Activated CD4-positive, alpha-beta T cell treated with anti-CD3 and anti-CD28 coated beads, Interleukin-2, Interleukin-4, amounts not matched to agents 100 ng/mL and 50 ng/mL, durations not matched to agents 16 hours and 8 hours (primary cell): Measurements from ENCODE around the gene MAMLD1.

Experiments
- DNase-seq: peaks from one replicate; pipeline ENCODE4 v3.0.0-alpha.2; 2020; ENCODE audit warnings: low spot score

The MAMLD1 gene

DNA sequence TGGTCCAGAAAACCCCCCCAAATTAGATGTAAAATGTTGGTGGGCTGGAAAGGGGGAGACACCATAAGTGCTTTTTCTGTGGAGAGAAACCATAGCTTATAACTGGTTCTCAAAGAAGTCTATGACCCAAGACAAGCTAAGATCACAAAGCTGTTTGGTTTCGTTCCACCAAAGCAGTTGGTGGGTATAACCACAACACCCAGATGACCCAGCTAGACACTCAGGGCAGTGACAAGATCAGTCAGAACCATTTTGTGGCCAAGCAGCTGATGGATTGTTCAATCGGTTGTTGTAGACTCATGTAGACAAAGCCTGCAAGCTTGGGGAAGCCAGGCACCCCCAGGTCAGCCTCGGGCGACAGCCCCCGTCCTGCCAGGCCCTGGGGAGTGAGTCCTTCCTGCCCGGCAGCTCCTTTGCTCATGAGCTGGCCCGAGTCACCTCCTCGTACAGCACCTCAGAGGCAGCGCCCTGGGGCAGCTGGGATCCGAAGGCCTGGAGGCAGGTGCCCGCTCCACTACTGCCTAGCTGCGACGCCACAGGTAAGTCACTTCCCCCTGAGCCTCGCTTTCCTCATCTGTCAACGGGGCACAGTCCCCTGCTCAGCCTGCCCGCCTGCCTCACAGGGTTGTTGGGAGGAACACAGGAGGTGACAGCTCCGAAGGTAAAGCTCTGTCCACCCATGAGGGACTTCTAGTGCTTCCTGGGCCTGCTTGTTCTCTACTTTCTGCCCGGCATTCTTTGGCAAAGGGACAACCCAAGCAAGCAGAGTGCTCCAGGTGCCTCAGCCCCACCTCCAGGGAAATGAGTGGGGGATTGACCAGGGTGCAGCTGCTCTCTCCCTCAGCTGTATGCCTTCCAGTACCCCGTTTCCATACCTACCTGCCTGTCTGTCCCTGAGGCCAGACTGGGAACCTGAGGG, 140.1 kb downstream of the MAMLD1 start:
- DNase-seq, result no peak

GRCh38 chrX:150503898-150504219, 140.7 kb downstream of the MAMLD1 start:
- DNase-seq, result no peak

DNA sequence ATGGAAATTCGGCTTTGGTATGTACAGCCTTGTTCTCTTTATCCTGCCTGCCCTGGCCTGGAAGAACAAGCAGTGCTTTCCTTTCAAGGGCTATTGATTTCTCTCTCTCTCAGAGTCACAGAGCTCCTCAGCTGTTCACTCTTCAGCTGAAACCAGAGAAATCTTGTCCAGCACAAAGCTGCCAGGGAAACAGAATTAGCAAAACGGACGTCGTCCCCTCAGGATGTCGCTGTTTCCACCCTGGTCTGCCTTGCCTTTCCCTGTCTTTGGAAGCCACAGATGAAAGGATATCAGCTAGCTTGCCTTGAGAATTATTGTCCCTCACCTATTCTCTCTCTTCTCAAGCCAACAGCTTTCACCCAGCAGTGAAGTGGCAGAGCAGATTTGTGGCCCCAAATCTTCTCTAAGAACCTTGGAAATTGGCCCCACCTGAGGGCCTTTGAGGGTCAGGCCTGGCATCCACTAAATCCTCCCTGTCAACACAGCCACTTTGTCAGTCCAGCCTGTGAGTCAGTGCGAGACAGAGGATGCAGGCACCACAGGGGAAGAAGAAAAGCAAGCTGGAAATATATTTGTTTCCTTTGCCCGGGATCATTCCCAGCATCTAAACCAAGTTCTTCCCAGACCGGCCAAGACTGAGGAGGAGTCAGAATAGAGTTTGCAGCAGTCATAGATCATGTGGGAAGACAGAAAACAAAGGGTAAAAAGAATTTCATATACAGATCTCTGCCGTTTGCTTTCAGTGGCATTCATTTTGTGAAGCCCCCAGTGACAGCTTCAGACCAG, 141.5 kb downstream of the MAMLD1 start:
- no peak for DNase-seq

- no peak for DNase-seq
Measured at GRCh38 chrX:150506020-150506419, 142.9 kb downstream of the MAMLD1 start.

DNA sequence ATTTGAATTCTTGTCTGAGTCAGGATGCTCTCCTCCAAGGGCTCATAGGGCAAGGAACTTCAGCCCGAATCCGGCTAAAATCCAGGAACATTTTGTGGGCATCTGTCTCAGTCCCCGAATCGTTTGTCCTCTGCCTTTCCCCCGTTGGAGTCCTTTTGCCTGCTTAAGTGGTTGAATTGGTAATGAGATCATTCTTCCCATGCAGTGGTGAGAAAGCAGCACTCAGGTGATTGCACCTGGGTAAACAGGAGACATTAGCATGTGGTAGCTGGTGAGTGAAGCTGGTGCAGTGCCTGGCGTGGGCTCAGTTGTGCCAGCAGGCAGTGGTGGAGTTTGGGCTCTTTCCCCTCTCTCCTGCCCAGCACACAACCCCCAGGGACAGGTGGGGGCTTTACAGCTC, 143.4 kb downstream of the MAMLD1 start:
- DNase-seq, result no peak

- DNase-seq, result no peak
Measured at GRCh38 chrX:150507251-150507856, 144.2 kb downstream of the MAMLD1 start.

DNA sequence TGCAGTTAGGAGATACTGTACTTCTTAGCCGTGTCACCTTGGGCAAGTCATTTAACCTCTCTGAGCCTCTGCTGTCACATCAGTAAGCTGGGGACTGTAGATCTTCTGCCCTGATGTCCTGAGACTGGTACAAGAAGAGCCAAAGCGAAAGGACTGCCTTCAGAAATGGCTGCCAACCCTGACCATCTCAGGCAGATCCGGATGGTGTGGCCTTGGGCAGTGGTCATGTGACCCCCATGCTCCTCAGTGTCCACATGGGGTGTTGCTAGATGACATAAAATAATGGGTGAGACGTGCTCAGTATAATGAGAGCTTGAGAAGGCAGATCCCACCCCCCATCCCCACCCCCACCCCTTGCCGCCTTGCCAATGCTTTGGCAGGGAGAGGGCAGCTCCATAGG, 144.9 kb downstream of the MAMLD1 start:
- no peak for DNase-seq

DNA sequence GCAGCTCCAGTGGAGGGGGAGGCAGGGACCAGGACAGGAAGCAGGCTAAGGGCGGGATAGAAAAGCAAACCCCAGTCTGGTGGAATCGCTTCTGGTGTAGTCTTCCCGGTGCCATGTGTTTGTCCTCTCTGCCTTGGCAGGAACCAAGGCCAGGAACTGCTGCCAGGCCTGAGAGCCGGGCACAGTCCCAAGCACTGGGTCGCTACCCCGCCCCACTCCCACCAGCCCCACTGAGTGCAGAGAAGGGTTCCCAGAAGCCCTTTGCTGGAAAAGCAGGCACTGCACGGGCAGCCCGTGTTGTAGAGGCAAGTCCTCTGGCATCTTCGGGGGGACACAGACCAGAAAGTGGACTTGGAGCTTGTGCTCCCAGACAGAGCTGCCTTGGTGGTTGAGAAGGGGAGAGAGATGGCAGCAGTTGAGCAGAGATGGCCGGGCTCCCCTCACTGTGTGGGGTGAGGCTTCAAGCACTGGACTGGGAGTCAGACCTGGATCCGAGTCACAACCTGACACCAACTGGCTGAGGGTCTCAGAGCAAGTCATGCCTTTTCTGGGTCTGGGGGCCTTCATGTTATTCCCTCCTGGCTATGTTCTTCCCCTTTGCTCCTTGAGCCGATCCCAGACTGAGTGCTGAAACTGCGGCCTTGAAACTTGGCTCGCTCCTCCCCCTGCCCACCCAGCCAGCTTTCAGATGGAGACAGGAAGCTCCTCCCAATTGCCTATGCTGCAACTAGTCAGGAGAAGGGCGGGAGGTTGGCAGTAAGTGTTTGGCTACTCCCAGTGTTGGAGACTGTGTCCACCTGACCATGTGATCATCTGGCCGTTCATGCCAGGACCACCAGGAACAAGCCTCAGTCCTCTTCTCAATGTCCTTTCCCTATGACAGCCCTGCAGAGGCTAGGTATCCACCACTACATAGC, 145.6 kb downstream of the MAMLD1 start:
- no peak for DNase-seq

- no peak for DNase-seq
Measured at GRCh38 chrX:150509703-150510102, 146.6 kb downstream of the MAMLD1 start.

DNA sequence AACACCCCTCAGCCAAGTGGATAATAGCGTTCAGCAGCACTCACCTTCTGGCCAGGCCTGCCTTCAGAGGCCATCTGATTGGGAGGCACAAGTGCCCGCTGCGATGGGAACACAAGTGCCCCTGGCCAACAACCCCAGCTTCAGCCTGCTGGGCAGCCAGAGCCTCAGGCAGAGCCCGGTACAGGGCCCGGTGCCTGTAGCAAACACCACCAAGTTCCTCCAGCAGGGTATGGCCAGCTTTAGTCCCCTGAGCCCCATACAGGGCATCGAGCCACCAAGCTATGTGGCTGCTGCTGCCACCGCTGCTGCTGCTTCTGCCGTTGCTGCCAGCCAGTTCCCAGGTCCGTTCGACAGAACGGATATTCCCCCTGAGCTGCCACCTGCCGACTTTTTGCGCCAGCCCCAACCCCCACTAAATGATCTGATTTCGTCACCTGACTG, 149.4 kb downstream of the MAMLD1 start:
- no peak for DNase-seq

- no peak for DNase-seq
Measured at GRCh38 chrX:150513544-150513943, 150.4 kb downstream of the MAMLD1 start.

- DNase-seq, result no peak
Measured at GRCh38 chrX:150514462-150514861, 151.3 kb downstream of the MAMLD1 start.

DNA sequence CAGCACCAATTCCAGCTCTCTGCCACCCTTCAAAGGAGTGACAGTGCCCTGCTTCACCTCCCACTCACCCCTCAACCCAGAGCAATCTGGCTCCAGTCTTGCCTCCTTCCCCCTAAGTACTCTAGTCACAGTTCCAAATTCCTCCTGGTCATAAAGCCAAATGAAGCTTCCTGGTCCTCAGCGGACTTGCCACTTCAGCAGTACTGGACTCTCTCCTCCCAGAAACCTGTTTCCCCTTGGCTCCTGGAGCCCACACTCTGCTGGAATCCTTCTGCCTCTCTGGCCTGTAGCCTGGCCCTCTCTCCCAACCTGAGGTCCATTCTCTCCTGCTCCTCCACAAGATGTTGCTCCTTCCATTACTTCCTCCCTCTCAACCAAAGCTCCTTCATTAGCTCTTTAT, 152.7 kb downstream of the MAMLD1 start:
- no peak for DNase-seq

DNA sequence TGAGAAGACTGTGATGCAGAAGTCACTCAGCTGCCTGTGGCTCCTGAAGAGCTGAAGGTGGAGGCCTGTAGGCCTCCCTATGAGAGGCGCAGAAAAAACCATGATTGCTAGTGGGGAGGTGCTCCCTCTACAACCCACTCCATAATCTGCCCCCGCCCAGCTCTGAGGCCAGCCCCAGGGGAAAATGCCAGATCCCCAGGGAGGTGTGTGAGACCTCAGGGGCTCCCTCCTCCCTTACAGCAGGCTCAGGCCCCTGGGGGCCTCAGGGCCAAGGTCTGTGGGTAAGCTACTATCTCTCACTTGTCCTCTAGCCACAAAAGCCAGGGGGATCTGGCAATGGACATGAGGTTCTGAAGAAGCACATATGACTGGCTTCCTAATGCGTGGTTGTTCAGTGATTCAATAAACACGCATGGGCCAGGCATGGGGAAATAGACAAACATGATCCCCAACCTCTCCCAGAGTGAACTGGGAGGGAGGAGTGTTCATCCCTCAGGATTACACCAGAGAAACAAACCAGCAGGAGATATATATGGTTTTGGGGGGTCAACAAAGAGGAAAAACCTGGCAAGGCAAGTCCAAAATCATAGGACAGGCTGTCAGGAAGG, 154.3 kb downstream of the MAMLD1 start:
- no peak for DNase-seq

- no peak for DNase-seq
Measured at GRCh38 chrX:150522494-150522893, 159.4 kb downstream of the MAMLD1 start.

DNA sequence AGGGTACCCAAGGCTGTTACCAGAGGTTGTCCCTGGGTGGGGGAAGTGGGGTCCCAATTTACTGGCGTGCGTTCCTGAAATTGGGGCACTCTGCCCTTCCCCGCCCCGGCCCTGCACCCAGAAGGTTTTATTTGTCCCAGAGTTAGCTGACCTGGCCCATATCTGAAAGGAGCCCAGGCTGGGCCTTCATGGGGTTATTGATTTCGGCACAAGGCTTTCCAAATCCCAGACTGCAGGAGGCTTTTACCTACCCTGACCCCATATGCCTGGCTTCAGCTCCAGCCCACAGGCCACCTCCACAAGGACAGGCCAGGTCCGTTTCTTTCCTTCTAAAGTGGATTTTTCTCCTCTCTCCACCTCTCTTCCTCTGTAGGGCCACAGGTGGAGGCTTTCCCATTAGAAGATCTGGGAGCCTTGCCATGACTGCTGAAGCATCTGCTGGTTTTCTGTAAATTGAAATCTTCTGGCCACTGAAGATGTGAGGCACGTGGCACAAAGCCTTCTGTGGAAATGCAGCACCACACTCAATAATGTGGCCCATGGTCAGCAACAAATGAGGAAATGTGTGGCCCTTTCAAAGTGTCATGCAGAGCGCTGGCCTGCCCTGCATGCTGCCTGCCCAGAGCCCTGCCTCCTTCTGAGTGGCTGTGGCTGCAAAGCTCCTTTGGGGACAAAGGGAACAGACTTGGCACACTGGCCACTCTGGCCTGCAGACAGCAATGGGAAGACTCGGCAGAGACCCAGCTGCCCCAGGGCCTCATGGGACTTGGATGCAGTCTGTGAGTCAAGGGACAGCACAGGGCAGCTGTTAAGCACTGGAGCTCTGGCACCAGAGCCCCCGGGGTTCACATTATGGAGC, 162.2 kb downstream of the MAMLD1 start:
- no peak for DNase-seq

- no peak for DNase-seq
Measured at GRCh38 chrX:150526692-150527091, 163.6 kb downstream of the MAMLD1 start.

DNA sequence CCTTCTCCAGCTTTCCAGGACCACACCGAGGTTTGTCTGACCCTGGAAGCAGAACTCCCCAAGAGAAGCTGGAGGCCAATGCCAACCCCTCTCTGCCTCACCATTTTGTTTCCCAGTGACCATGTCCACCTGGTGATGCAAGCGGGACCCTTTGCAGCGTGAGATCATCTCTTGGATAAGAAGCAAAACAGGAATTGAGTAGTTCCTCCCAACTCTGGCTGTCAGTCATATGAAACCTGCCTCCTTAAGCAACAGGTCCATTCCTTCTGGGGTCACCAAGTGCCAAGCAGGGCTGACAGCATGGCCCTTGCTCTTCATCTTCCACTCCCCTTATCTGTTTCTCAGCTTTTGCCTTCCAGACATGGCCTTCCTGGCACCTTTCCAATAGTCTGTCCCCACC, 164.0 kb downstream of the MAMLD1 start:
- DNase-seq, result no peak

GRCh38 chrX:150529587-150529986, 166.5 kb downstream of the MAMLD1 start:
- DNase-seq, result no peak

DNA sequence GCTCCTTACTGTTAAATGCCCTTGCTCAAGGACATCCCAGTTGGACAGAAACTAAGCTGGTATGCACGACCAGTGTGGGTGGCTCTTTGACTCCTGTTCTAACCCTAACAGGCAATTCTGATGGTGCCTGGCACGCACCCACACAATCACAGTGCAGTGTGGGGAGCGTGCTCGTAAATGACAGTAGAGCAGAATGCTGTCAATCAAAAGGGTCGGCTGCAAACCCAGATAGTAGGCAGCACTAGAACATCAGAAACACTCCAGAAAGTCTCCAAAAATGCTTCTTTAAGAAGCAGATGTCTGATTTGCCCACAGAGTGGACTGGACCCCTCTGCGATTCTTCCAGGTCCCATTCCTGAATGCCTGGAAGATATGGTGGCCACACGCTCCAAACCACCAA, 167.7 kb downstream of the MAMLD1 start:
- DNase-seq, result no peak
